GM12872 (cell line): ENCODE data around the gene SMIM44.

Source experiments
- CTCF ChIP-seq: IDR thresholded peaks from 3 replicates; pipeline ENCODE4 v1.5.1; 2011; ENCODE audit warnings: low read depth, mild to moderate bottlenecking, low read length, moderate library complexity; ENCODE audit not compliant: insufficient read depth

SMIM44 gene

GRCh38 chr19:3459965-3460582 lies 23.2 kb downstream of the SMIM44 start:
- no peak for TF ChIP-seq CTCF

- no peak for TF ChIP-seq CTCF
Observed at GRCh38 chr19:3459089-3459881, 24.0 kb downstream of the SMIM44 start.

GRCh38 chr19:3458229-3459088 lies 24.8 kb downstream of the SMIM44 start:
- TF ChIP-seq CTCF = no peak

GRCh38 chr19:3457528-3458228 lies 25.6 kb downstream of the SMIM44 start:
- TF ChIP-seq CTCF = no peak

- no peak for TF ChIP-seq CTCF
Observed at GRCh38 chr19:3456925-3457527, 26.2 kb downstream of the SMIM44 start.

- TF ChIP-seq CTCF = no peak
Observed at GRCh38 chr19:3455960-3456601, 27.2 kb downstream of the SMIM44 start.
